ENCODE data around the gene IHH. TPM values are rescaled to one million over a fixed set of nuclear protein-coding genes. Genes with fewer than 3 reads are reported as not detected.
A peak's percentile ranks its signal among the peaks of the same experiment; 100 is the strongest.

The IHH gene
- polyA plus RNA-seq, 3 donors: not detected

GRCh38 chr2:219030177-219030940 is 30.4 kb downstream of the IHH start:
- Histone ChIP-seq H3K27me3 (ENCODE audit: control insufficient read depth in 2 of 2, insufficient read depth in 2 of 2, low read length in 2 of 2) (peaks cover 0 to 21% of the 10 kb centered on the region in 2 donors), H3K4me2 (replicated peaks; ENCODE audit: extremely low read depth, low read length, poor library complexity, severe bottlenecking) (no peak overlapping the region), H3K4me1 (ENCODE audit: control insufficient read depth in 1 of 2, insufficient read depth in 2 of 2, low read length in 2 of 2) (no peaks in the 10 kb centered on the region), H3K27ac (ENCODE audit: low read depth in 1 of 2, low read length in 2 of 2) (no peak overlapping the region), H3K36me3 (replicated peaks in 1 of 2; ENCODE audit: control insufficient read depth in 1 of 2, insufficient read depth in 2 of 2, low read length in 2 of 2) (no peaks in the 10 kb centered on the region), H4K20me1 (ENCODE audit: insufficient read depth, low read length) (no peaks in the 10 kb centered on the region), H3K9ac (ENCODE audit: insufficient read depth, low read length, poor library complexity, severe bottlenecking) (no peak overlapping the region), H2AFZ (ENCODE audit: insufficient read depth, low read depth, low read length, poor library complexity, severe bottlenecking) (no peak overlapping the region), H3K9me3 (replicated peaks in 1 of 2; ENCODE audit: control insufficient read depth in 1 of 2, insufficient read depth in 1 of 2, low read length in 2 of 2) (no peaks in the 10 kb centered on the region), H3K79me2 (ENCODE audit: insufficient read depth, low read length) (no peaks in the 10 kb centered on the region), H3K4me3 (replicated peaks in 1 of 3; ENCODE audit: low read depth in 2 of 3, low read length in 3 of 3) (no peak overlapping the region)
- 87% methylated on average over 13 of the region's 16 CpGs for WGBS (ENCODE audit: insufficient coverage)
- peaks cover 28 to 48% (median 28%) of the 10 kb centered on the region in 3 donors for H3K27me3 Mint-ChIP-seq (ENCODE audit: low read depth in 3 of 3)
- no peak for DNase-seq
- intact Hi-C loops (cut with micrococcal nuclease): no loop called here
- no peak overlapping the region for H3K4me3 Mint-ChIP-seq
- no peak overlapping the region for H3K27ac Mint-ChIP-seq
- no peaks in the 10 kb centered on the region for H3K4me1 Mint-ChIP-seq
- TF ChIP-seq CTCF (IDR thresholded peaks at IDR 0.05): no peak
- H3K36me3 Mint-ChIP-seq: no peaks in the 10 kb centered on the region
- H3K9me3 Mint-ChIP-seq: peaks cover 0 to 1% (median 0%) of the 10 kb centered on the region in 7 donors

GRCh38 chr2:219029829-219030165 is 30.9 kb downstream of the IHH start:
- Histone ChIP-seq H3K79me2 (ENCODE audit: insufficient read depth, low read length) (no peaks in the 10 kb centered on the region), H3K9me3 (replicated peaks in 1 of 2; ENCODE audit: control insufficient read depth in 1 of 2, insufficient read depth in 1 of 2, low read length in 2 of 2) (no peaks in the 10 kb centered on the region), H3K36me3 (replicated peaks in 1 of 2; ENCODE audit: control insufficient read depth in 1 of 2, insufficient read depth in 2 of 2, low read length in 2 of 2) (no peaks in the 10 kb centered on the region), H3K27ac (ENCODE audit: low read depth in 1 of 2, low read length in 2 of 2) (no peak overlapping the region), H3K4me1 (ENCODE audit: control insufficient read depth in 1 of 2, insufficient read depth in 2 of 2, low read length in 2 of 2) (no peaks in the 10 kb centered on the region), H4K20me1 (ENCODE audit: insufficient read depth, low read length) (no peaks in the 10 kb centered on the region), H3K4me3 (replicated peaks in 1 of 3; ENCODE audit: low read depth in 2 of 3, low read length in 3 of 3) (no peak overlapping the region), H3K9ac (ENCODE audit: insufficient read depth, low read length, poor library complexity, severe bottlenecking) (no peak overlapping the region), H3K27me3 (ENCODE audit: control insufficient read depth in 2 of 2, insufficient read depth in 2 of 2, low read length in 2 of 2) (peaks cover 0 to 16% of the 10 kb centered on the region in 2 donors), H2AFZ (ENCODE audit: insufficient read depth, low read depth, low read length, poor library complexity, severe bottlenecking) (no peak overlapping the region), H3K4me2 (replicated peaks; ENCODE audit: extremely low read depth, low read length, poor library complexity, severe bottlenecking) (no peak overlapping the region)
- Mint-ChIP-seq H3K4me3 (no peak overlapping the region), H3K9me3 (peaks cover 0 to 1% (median 0%) of the 10 kb centered on the region in 7 donors), H3K4me1 (no peaks in the 10 kb centered on the region), H3K27ac (peak overlapping the region in 1 of 7 donors; percentile 23), H3K36me3 (no peaks in the 10 kb centered on the region), H3K27me3 (ENCODE audit: low read depth in 3 of 3) (peaks cover 26 to 44% (median 30%) of the 10 kb centered on the region in 3 donors)
- peak; percentile 98 for TF ChIP-seq CTCF (IDR thresholded peaks at IDR 0.05)
- peak; percentile 54 to 67 (median 61) for DNase-seq
- intact Hi-C loops (cut with micrococcal nuclease): loop anchor here in 1 of 2 donors (2.0 kb wide), 1 partner anchor 125 kb away; no protein-coding TSS in a partner anchor
- 54% methylated on average over 8 of the region's 9 CpGs for WGBS (ENCODE audit: insufficient coverage)

Data from CD14-positive monocyte (primary cell).